NCI-H460 (cell line): ENCODE data around the gene KRTAP10-5. TPM values are rescaled to one million over a fixed set of nuclear protein-coding genes. Genes with fewer than 3 reads are reported as not detected.
"Not testable (repeated sequence)": the region's sequence is repeated elsewhere in the genome, so short reads cannot be mapped to it uniquely, and the experiment has no call there.

Experiments used
- DNase-seq: peaks from one replicate; pipeline ENCODE4 v3.0.0-alpha.2; 2016; ENCODE audit warnings: low read depth; ENCODE audit errors: extremely low read depth
- total RNA-seq: library from RNA; depleted of rRNA; stranded (reverse); fragments of >200 nt; shearing (Covaris generic); gene quantifications from 2 replicates; pipeline ENCODE4 v1.2.3, GENCODE V29; 2014

The KRTAP10-5 gene
- total RNA-seq, 1 experiment from 2014 or later: not detected

DNA sequence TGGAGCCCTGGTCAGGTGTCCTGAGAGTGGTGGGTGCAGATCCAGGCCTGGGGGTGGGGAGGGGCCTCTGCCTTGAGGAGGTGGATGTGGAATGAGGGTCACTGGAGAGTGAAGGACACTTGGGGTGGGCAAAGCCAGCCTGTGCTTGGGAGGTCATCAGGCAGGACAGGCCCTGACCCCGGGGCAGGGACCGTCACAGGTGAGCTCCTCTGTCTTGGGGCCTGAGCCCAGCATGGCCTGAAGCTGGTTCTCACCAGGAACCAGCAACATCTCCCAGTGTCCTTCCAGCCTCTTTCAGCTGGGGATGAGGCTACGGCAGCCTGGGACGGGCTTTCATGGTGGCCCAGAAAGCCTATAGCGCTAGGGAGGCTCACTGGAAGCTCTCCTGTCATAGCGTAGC is 28.3 kb downstream of the KRTAP10-5 start:
- DNase-seq: no peak

DNA sequence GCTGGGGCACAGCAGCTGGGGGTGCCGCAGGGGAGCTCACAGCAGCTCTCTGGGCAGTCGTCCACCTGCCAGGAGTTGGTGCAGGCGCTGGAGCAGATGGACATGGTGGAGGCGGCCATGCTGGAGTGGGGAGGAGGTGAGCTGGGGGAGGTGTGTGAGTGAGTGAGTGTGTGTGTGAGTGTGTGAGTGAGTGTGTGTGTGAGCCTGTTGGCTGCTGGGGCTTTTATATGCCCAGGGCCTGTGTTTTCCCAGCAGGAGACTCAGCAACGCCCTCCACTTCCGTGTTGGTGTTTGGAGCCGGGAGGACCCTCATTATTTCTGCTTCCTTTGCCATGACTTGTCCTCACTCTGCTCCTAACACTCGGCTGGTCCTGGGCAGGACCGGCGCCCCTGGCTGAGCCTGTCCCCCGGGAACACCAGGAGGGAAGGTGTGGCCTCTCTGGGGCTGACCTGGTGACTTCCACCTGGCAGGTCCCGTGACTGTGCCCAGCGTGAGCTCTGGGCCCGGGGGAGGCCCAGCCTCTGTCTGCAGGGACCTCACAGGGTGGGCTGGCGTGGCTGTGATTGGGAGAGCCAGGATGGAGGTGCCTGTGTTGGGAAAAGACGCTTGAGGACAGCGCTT is 29.0 kb downstream of the KRTAP10-5 start, which contains the start of gene KRTAP10-2:
KRTAP10-2 (minus strand) TSS at position 166 of the 622 bp plus-strand sequence; CDS start at position 119, 47 bp downstream.
- DNase-seq: no peak

DNA sequence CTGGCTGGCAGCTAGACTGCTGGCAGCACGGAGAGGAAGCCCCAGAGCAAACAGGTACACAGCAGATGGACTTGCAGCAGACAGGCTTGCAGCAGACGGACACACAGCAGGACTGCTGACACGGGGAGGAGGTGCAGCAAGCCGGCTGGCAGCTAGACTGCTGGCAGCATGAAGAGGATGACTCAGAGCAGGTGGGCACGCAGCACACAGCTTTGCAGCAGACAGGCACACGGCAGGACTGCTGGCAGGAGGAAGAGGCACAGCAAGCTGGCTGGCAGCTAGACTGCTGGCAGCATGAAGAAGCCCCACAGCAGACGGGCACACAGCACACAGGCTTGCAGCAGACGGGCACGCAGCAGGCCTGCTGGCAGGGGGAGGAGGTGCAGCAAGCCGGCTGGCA is 29.6 kb downstream of the KRTAP10-5 start:
- no peak for DNase-seq

DNA sequence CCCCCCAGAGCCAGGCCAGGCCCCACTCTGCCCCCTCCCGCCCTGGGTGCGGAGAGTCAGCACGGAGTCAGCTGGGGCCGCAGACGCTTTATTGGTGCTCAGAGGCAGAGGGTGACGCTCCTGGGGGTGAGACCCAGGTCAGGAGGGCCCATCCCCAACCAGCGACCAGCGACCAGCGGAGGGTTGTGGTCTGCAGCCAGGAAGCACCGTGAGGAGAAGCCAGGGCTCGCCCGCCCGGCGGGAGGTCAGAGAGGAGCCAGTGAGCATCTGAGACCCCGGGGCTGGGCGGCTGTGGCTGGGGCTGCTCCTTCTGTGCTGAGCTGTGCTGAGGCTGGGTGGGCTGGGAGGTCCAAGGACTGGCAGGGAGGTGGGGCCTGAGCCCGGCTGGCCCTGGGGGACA is 30.1 kb downstream of the KRTAP10-5 start:
- DNase-seq: not testable (repeated sequence)

DNA sequence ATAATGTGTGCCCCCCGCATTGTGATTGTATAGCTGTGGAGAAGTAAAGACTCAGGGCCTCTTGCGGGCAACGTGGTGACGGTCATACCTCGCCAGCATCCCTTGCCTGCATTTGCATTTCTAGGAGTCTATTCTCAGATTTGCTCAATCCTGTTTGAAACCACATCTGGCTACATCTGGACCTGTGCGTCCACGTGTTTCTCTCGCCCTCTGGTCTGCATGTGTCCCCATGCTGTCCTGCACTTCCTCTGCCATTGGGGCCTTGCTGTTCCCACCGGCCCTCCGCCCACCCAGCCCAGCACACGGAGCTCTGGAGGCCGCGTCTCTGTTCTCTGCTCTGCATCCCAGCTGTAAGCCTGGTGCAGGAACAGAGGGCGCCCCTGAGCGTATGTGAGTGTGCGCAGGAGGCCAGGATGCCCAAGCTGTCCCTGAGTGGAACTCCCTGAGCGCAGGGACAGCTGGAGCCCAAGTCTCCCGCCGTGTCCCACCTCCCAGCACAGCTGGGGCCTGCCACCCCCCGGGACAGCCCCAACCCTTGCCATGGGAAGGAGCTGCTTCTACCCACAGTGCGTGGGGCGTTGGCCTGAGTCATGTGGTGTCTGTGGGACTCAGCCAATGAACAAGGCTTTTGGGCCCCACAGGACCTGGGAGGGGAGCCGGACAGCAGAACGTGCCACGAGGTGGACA is 30.7 kb downstream of the KRTAP10-5 start:
- no peak for DNase-seq

DNA sequence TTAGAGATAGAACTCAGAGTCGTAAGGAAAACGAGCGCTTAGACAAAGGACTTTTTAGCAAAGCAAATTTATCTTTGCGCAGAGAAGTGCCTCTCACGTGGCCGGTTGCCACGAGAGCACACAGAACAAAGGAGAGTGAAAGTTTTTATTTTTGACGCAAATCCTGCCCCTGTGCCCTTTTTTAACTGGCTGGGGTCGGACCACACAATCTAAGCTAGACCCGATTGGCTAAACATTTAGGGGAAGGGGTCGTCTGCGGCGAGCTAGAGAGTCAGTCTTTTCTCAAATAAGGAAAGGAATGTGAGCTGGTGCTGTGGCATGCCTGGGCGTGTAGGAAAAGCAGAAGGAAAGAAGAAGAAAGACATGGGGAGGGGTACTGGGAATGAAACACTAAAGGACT is 31.5 kb downstream of the KRTAP10-5 start:
- no peak for DNase-seq

DNA sequence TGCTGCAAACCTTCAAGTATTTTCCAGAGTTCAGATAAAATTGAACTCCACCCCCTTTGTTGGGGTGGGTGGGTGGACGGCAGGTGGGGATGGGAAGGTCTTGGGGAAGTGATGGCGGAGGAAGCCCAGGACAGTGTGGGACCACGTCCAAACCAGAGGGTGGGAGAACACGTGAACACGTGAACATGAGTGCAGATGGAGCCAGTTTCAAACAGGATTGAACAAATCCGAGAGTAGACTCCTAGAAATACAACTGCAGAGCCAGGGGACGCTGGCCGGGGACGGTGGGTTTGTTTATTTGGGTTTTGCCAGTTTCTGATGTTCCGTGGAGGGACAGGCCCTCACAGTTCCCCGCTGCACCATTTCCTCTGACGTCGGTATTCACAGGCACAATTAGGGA is 32.0 kb downstream of the KRTAP10-5 start:
- DNase-seq: no peak

DNA sequence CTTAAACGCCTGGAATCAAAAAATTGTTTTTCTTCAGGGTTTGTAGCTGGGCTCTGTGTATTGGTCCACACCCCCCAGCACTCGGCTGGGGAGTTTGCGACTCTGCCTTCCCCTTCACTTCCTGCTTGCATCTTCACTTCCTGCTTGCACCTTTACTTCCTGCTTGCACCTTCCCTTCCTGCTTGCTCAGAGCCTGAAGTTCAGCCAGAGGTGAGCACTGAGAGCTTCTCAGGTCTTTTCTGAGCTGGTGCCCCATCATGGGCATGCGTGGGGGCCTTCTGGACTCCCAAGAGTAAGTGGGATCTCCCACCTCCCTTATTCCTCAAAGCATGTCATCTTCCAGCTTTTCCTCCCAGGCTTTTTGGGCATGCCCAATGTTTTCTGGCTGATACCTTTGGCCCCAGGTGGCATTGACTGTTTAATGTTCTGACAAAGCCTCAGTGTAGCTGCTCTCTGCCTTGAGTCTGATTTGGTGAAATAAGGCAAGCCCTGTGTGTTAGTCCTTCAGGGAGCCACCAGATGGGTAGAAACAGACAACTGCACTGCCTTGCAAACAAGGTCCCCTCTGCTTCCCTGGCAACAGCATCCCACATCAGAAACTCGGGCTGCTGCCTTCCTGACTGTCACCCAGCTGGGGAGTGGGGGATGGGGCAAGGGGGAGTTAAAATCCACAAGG is 32.6 kb downstream of the KRTAP10-5 start:
- no peak for DNase-seq

DNA sequence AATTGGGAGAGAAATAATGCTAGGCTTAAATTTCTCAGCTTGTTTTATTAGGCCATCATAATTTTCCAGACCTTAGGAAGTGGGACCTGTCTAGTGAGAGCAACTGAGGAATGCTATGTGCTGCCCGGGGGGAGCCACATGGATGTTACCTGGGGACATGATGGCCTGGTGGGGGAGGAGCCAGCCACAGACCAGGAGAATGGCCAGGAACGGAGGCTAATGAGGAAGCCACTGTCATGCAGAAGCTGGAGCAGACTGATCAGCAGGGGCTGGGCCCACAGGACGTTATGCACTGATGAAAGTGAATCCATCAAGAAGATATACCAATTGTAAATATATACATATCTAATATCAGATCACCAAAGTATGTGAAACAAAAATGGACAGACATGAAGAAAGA is 35.8 kb downstream of the KRTAP10-5 start:
- no peak for DNase-seq

DNA sequence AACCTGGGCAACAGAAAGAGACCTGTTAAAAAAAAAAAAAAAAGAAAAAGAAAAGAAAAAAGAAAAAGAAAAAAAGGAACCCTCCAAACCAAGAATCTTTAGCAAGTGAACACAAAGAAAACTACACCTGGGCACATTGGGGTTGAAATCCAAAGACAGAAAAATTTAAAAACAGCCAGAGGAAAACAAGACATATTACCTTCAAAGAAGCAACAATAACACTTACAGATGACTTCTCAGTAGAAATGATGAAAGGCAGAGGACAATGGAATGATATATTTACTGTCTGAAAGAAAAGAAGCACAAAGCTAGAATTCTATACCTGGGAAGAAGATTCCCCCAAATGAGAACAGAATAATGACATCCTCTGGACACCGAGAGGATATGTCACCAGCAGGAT is 37.7 kb downstream of the KRTAP10-5 start:
- DNase-seq: no peak

DNA sequence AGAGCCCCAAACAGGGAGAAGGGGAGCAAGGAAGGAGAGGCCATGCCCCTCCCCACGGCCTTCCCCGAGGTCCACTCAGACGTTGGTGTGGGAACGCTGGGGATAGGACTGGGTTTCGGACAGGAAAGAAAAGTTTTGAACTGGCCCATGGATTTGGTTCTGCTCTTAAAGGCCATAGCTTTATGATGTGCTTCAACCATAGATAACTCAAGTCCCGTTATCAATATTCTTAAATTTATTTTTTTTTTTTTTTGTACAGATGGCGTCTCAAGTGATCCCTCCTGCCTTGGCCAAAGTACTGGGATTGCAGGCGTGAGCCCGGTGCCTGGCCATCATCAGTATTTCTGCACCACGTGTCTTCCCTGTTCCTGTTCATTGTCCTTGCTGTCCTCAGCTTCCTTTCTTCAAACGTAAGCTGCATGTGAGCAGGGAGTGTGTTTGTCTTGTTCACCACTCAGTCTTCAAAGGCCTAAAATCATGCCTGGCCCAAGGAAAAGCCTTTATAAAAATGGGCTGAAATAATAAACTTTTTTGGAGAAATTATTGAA is 39.6 kb downstream of the KRTAP10-5 start:
- no peak for DNase-seq

DNA sequence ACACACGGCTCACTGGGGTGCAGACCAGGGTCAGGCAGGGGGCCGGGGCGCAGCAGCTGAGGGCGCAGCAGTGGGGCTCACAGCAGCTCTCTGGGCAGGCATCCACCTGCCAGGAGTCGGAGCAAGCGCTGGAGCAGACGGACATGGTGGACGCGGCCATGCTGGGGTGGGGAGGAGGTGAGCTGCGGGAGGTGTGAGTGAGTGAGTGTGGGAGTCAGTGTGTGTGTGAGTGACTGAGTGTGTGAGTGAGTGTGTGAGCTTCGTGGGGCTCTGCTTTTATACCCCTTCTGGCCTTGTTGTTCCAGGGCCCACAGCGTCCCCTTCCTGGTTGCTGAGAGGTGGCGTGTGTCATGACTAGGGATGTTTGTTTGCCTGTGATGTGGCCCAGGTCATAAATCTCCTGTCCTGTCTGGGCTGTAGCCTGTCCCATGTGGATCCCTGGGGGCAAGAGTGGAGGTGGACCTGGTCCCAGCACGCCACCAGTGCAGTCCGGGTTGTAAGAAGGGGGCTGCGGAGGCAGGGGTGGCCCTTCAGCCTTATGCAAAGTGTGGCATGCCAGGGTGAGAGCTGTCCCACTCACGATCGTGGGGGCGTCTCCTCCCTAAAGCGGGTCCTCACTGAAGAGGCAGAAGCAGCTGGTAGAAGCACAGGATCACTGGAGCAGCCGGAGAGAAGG is 40.3 kb downstream of the KRTAP10-5 start, which contains the start of gene KRTAP10-1:
KRTAP10-1 (minus strand) TSS at position 205 of the 676 bp plus-strand sequence; CDS start at position 160, 45 bp downstream.
- no peak for DNase-seq

DNA sequence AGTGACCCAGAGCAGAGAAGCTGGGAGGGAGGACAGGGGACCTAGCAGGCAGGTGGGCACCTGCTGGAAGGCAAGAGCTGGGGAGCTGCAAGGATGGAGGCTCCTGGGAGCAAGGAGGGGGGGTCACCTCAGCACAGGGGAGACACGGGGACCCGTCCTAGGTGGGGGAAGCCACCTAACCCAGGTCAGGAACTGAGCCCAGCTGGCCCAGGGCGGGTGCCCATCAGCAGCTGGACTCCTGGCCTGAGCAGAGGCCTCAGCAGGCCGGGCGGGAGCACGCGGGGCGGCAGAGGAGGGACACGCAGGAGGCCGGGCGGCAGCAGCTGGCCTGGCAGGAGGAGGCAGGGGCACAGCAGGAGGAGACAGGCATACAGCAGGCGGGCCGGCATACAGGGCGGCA is 41.4 kb downstream of the KRTAP10-5 start:
- no peak for DNase-seq

DNA sequence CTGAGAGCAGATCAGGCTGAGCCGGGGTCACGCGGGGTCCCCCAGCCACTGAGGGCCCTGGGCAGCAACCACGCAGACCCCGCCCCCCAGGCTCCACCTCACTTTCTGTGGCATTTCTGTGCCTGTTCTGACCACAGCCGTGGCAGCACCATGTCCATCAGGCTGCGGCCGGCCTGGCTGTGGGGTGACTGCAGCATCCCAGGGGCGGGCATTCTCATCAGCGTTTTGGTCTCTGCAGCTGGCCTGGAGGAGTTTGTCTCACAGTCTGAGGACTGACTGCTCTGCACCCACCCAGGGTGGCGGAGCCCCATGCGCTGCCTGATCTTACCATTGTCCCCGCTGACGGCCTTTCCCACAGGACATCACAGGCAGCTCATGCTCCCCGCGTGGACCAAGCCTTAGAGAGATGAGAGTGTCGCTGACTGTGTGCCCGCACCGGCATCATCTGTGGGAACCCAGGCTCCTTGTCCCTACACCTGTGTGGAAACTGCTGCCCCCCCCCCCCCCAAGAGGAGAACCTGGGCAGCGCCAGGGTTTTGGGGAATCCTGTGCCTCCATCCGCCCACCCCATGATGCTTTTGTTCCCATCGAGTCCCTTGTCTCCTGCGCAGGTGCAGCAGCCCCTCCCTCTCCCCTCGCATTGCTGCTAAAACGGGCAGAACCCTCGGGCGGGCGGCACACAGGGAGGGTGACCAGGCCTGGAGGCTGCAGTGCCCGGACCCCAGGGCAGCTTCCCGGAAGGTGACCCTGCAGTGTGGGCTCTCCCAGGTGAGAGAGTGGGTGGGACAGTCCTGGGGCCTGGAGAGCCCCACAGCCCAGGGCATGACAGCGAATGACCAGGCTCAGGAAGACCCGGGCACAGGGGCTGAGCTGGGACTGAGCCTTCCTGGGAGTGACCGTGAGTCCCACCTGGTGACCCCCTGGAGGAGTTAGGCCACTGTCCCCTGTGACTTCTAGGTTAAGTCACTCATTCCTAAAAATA is 42.2 kb downstream of the KRTAP10-5 start:
- no peak for DNase-seq

DNA sequence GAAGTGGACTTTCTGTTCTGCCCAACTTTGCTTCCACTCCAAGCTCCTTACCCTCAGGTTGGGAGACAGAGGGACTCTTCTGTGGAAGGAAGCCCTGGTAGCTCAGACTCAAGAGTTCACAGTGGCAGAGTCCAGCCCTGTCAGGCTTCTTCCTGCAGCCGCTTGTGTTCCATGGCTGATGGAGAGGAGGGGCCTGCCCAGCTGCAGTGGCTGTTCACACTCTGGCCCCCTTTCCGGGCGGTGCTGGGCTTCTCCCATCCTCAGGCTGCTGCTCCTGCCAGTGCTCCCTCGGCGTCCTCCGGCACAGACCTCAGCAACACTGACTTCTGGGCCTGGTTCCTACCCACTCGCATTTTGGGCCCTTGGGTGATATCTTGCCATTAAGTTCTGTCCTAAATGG is 44.4 kb downstream of the KRTAP10-5 start:
- no peak for DNase-seq

DNA sequence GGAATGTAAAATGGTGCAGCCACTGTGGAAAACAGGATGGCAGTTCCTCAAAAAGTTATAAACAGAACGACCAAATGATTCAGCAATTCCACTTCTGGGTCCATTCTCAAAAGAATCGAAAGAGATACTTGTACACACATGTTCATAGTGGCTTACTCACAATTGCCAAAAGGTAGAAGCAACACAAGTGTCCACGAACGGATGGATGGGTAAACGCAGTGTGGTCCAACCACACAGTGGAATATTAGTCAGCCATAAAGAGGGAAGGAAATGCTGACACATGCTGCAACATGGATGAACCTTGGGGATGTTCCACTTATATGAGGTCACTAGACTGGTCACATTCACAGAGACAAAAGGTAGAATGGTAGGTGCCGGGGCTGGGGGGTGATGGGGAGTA is 45.7 kb downstream of the KRTAP10-5 start:
- DNase-seq: no peak

DNA sequence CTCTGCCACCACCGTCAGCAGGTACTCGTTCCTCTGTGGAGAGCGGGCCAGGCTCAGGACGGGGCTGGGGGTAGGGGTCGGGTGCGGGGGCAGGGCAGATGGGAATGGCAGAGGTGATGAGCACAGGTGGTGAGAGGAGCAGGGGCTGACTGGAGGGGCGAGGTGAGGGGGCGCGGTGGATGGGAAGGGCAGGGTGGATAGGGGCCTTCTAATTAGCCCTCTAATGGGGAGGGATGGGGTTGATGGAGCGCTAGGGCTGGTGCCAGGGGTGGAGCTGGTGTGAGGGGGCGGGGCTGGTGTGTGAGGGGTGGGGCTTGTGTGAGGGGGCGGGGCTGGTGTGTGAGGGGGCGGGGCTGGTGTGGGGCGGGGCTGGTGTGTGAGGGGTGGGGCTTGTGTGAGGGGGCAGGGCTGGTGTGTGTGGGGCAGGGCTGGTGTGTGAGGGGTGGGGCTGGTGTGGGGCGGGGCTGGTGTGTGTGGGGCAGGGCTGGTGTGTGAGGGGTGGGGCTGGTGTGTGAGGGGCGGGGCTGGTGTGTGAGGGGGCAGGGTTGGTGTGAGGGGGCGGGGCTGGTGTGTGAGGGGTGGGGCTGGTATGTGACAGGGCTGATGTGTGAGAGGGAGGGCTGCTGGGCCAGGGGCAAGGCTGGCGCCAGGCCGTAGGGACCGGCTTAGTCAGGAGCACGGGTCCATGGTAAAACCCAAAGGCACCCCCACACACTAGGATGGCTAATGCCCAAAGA is 46.3 kb downstream of the KRTAP10-5 start:
- DNase-seq: no peak

DNA sequence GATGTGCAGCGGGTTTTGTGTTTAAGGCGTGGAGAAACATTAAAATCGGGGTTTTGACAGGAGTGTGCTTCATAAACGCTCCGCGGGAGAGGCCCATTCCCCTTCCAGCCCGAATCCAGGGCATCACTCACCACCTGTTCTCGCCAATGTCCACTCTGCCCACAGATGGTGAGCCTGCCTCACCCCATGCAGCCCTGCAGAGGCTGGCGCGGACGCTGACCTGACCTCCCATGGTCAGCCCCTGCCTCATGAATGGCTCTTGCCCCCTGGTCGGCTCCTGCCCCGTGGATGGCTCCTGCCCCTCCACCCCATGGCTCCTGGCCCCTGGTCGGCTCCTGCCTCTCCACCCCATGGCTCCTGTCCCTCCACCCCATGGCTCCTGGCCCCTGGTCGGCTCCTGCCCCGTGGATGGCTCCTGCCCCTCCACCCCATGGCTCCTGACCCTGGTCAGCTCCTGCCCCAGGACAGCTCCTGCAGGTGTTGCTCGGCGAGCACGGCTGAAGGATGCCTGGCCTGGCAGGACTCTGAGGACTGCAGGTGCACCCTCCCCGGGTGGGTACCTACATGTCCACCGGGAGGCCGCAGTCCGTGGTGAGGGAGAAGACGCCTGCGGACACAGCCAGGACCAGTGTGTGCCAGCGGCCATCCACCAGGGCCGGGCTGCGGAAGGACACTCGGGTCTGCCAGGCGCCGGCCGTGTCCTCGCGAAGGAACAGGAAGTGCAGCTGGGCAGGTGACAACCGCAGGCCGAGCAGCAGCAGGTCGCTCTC is 47.1 kb downstream of the KRTAP10-5 start:
- no peak for DNase-seq
